Effector memory CD8-positive, alpha-beta T cell (primary cell): ENCODE results near the gene TBC1D16.
A peak's percentile ranks its signal among the peaks of the same experiment; 100 is the strongest.
"Not testable (repeated sequence)": the region's sequence is repeated elsewhere in the genome, so short reads cannot be mapped to it uniquely, and the experiment has no call there.

Source experiments
- ATAC-seq: fragments of 150-1000 bp; cut with Tn5 transposase; replicated peaks from 2 replicates; pipeline ENCODE4 v1.10.0; 2021; ENCODE audit warnings: mild to moderate bottlenecking, moderate library complexity
- DNase-seq, 3 experiments: peaks; one replicate each; pipeline ENCODE4 v3.0.0; 2021
- H3K27ac Mint-ChIP-seq, 2 donors: one replicate each; pipeline ENCODE4 v1.8.0; 2022; ENCODE audit warnings: mild to moderate bottlenecking in 2 of 2, mixed read lengths in 2 of 2, moderate library complexity in 2 of 2
- H3K27me3 Mint-ChIP-seq, 2 donors: one replicate each; pipeline ENCODE4 v1.8.0; 2022; ENCODE audit warnings: mixed read lengths in 2 of 2
- H3K36me3 Mint-ChIP-seq: one replicate; pipeline ENCODE4 v1.8.0; 2022; ENCODE audit warnings: mild to moderate bottlenecking, moderate library complexity, mixed read lengths; ENCODE audit not compliant: insufficient read depth
- H3K4me1 Mint-ChIP-seq, 2 donors: one replicate each; pipeline ENCODE4 v1.8.0; 2022; ENCODE audit warnings: low read depth in 2 of 2, mixed read lengths in 2 of 2
- H3K4me3 Mint-ChIP-seq, 2 donors: one replicate each; pipeline ENCODE4 v1.8.0; 2022; ENCODE audit warnings: mild to moderate bottlenecking in 2 of 2, mixed read lengths in 2 of 2, moderate library complexity in 2 of 2
- H3K9me3 Mint-ChIP-seq, 2 donors: one replicate each; pipeline ENCODE4 v1.8.0; 2022; ENCODE audit warnings: mixed read lengths in 2 of 2

The TBC1D16 gene

DNA sequence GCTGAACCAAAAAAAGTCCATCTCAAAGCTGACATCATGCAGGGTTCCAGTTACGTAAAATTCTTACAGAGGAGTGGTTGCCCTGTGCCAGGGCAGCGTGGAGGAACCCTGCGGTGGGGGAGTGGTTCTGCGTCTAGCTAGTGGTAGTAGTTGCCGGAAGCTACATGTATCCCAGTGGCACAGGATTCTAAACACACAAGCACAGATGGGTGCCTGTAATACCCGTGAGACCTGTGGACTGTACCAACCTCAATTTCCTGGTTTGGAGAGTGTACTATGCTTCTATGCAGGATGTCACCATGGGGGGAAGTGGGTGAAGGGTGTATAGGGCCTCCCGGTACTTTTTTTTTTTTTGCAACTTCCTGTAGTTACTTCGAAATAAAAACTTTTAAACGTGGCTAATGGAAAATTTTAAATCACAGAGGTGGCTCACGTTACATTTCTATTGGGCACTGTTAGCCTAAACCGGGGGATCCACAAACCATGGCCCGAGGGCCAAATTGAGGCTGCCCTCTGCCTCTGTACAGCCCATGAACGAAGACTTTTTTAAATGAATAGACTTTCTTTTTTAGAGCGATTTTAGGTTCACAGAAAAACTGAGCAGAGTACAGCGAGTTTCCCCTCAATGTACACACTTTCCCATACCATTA lies 38.5 kb downstream of the TBC1D16 start:
- ATAC-seq (peak; percentile 96), DNase-seq (peak; percentile 75 to 81 (median 77))
- Mint-ChIP-seq H3K4me1 (peaks cover 23 to 30% of the 10 kb centered on the region in 2 donors), H3K27ac (peak overlapping the region; percentile 90 to 93), H3K4me3 (peak overlapping the region; percentile 72 to 77), H3K27me3 (peaks cover 0 to 6% of the 10 kb centered on the region in 2 donors), H3K36me3 (peaks cover 11% of the 10 kb centered on the region), H3K9me3 (no peaks in the 10 kb centered on the region)

DNA sequence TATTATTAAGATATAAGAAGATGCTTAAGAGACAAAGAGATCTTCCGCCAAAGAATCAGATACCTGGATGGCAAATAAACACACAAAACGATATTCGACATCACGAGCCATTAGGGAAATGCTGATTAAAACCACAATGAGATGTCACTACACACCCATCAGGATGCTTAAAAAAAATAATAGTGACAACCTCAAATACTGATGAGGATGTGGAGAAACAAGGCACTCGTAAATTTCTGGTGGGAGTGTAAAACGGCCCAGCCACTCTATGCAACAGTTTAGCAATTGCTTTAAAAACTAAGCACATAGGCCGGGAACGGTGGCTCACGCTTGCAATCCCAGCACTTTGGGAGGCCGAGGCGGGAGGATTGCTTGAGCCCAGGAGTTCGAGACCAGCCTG lies 39.4 kb downstream of the TBC1D16 start:
- peak overlapping the region; percentile 90 to 93 for H3K27ac Mint-ChIP-seq
- H3K36me3 Mint-ChIP-seq = peaks cover 11% of the 10 kb centered on the region

DNA sequence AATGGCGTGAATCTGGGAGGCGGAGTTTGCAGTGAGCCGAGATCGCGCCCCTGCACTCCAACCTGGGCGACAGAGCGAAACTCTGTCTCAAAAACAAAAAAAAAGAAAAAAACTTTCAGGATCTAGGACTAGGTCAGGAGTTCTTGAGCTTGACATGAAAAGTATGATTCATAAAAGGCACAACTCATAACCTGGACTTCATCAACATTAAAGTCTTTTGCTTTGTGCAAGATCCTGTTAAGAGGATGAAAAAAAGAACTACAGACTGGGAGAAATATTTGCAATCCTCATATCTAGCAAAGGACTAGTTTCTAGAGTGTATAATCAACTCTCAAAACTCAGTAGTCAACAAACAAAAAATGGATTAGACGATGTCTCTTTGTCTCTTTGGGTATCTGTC lies 40.0 kb downstream of the TBC1D16 start:
- no peak for DNase-seq
- H3K4me3 Mint-ChIP-seq = no peak overlapping the region
- H3K27ac Mint-ChIP-seq = peak overlapping the region; percentile 90 to 93
- peaks cover 0 to 6% of the 10 kb centered on the region in 2 donors for H3K27me3 Mint-ChIP-seq
- H3K4me1 Mint-ChIP-seq = peaks cover 24 to 35% of the 10 kb centered on the region in 2 donors
- H3K36me3 Mint-ChIP-seq = peaks cover 11% of the 10 kb centered on the region
- no peak for ATAC-seq
- H3K9me3 Mint-ChIP-seq = no peaks in the 10 kb centered on the region

More for the DNA sequence above, 39.4 kb downstream of the TBC1D16 start:
- DNase-seq = no peak
- Mint-ChIP-seq H3K27me3 (peaks cover 0 to 6% of the 10 kb centered on the region in 2 donors), H3K4me3 (peak overlapping the region; percentile 72 to 77), H3K9me3 (no peaks in the 10 kb centered on the region), H3K4me1 (peaks cover 24 to 31% of the 10 kb centered on the region in 2 donors)
- no peak for ATAC-seq

DNA sequence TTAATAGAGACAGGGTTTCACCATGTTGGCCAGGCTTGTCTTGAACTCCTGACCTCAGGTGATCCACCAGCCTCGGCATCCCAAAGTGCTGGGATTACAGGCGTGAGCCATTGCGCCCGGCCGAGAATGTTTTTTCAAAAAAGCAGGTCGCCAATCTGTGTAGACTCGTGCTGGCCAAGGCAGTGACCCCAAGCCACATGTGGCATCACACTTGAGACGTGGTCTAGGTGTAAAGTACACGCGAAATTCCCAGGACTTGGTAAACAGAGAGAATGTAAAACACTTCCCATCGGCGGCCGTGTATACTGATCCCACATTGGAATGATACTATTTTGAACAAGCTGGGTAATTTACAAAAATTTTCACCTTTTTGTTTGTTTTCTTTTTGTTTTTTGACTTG lies 41.1 kb downstream of the TBC1D16 start:
- ATAC-seq = no peak
- Mint-ChIP-seq H3K4me1 (peaks cover 24 to 36% of the 10 kb centered on the region in 2 donors), H3K36me3 (peaks cover 11% of the 10 kb centered on the region)

DNA sequence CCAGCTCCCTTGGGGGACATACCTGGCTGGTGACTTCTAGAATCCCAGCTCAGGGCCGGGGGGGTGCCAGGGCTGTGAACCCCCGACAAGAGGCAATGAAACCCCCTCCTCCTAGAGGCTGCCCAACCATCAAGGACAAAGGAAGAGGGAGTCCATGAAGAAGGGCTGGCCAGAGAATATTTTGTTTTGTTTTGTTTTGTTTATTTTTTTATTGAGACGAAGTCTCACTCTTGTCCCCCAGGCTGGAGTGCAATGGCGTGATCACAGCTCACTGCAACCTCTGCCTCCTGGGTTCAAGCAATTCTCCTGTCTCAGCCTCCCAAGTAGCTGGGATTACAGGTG lies 41.5 kb downstream of the TBC1D16 start:
- H3K27ac Mint-ChIP-seq = not testable (repeated sequence)

More for the DNA sequence above, 41.1 kb downstream of the TBC1D16 start:
- no peak for DNase-seq
- no peaks in the 10 kb centered on the region for H3K9me3 Mint-ChIP-seq
- peaks cover 0 to 6% of the 10 kb centered on the region in 2 donors for H3K27me3 Mint-ChIP-seq
- H3K27ac Mint-ChIP-seq = no peak overlapping the region
- no peak overlapping the region for H3K4me3 Mint-ChIP-seq

DNA sequence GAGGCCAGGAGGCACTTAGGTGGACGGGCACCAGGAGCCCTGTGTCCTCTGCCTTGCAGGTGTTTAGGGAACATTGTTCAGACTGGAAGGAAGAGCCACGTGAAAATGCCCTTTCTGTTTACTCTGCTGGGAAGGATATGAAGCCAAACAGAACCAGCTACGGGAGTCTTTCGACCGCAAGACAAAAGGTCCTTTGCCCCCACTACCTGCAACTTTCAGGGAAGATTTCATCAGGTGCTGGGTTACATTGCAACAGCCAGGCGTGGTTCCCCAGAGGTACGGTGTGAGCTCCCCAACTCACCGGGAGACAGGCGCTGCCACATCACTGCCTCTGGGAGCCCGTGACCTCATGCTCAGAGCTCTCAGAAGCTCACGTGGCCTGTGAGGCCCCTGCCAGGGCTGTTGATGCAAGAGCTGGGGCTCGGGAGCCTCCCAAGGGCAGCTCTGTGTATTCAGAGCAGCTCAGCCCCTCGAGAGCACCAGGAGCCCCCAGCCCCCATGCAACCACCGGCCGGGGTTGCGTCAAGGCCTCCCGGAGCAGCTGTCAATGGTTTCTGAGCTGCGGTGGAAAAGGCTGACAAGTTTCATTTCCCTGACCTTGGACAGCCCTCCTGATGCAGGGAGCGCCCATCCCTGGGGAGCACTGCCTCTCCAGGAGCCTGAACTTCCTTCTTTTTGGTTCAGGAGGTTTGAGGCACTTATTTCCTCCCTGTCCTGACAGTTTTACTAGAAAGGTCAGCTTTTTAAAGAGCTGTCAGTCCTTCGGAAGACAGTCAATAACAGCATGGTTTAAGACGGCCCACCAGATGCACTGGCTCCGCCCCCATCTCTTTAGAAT lies 42.1 kb downstream of the TBC1D16 start:
- Mint-ChIP-seq H3K27me3 (peaks cover 0 to 6% of the 10 kb centered on the region in 2 donors), H3K4me3 (peak overlapping the region in 1 of 2 donors; percentile 80), H3K9me3 (no peaks in the 10 kb centered on the region), H3K36me3 (peaks cover 11% of the 10 kb centered on the region), H3K4me1 (peaks cover 24 to 35% of the 10 kb centered on the region in 2 donors), H3K27ac (no peak overlapping the region)
- DNase-seq (no peak), ATAC-seq (no peak)

More for the DNA sequence above, 41.5 kb downstream of the TBC1D16 start:
- not testable (repeated sequence) for H3K9me3 Mint-ChIP-seq, DNase-seq, H3K4me3 Mint-ChIP-seq, ATAC-seq, H3K27me3 Mint-ChIP-seq
- H3K4me1 Mint-ChIP-seq = peaks cover 24 to 36% of the 10 kb centered on the region in 2 donors
- H3K36me3 Mint-ChIP-seq = peaks cover 11% of the 10 kb centered on the region

DNA sequence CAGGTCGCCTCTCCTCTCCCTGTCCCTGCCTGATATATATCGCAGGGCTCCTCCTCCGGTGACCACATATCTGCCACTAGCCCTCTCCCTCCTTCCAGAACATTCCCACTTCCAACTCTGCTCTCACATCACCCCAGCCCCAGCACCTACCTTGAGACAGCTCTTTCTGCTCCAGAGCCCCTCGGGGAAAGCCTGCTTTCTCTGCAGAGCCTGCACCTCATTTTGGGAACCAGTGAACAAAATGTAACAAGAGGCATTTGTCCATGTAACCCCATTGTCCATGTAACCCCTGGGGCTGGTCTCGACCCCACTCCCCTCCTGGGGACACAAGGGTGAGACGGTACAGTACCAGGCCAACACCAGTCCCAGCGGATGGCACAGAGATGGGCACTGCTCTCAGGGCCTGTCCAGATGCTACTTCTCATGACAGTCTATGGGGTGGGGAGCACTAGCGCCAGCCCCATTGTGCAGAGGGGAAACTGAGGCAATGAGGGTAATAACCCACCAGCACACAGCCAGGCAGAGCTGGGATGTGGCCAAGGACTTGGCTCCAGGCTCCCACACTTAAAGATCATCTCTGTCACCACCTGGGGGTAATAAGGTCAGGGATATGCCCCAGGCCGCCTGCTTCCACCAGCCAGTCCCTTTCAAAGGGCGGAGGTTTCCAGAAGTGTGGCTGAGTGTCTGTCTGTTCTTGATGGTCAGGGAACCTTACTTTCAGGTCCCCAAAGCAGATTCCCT lies 42.9 kb downstream of the TBC1D16 start:
- DNase-seq = no peak
- peak overlapping the region; percentile 79 to 80 for H3K4me3 Mint-ChIP-seq
- peaks cover 0 to 6% of the 10 kb centered on the region in 2 donors for H3K27me3 Mint-ChIP-seq
- H3K9me3 Mint-ChIP-seq = no peaks in the 10 kb centered on the region
- ATAC-seq = no peak
- peaks cover 11% of the 10 kb centered on the region for H3K36me3 Mint-ChIP-seq
- peaks cover 24 to 34% of the 10 kb centered on the region in 2 donors for H3K4me1 Mint-ChIP-seq
- peak overlapping the region in 1 of 2 donors; percentile 80 for H3K27ac Mint-ChIP-seq

DNA sequence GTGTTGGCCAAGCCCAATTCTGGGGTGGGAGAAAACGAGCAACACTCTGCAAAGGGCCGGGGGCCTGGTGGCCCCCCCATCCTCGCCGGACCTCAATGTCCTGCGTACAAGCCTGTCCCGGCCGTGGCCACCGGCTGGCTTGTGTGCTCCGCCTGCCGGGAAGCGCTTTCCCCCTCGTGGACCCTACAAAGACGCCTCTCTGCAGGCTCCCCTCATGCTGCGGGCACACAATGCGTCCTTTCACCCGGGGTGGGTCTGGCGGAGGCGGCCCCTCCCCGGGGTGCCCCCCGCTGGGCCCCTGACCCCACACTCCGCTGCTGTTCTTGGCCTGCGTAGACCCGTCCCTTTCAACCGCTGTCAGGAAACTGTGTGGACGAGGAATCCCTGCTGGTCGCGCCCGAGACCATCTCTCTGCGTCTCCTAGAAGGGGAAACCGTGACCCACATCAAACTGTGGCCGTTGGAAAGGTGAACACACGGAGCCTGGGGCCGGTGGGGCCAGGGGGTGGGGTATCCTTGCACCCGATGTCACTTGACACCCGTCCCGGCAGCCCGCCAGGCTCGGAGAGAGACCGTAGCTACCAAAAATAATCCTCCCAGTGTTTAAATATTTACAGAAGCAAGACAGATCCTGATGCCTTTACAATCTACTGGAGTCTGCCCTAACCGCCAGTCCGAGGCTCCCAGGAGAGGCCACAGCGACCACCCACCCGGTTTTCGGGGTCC lies 43.6 kb downstream of the TBC1D16 start:
- H3K36me3 Mint-ChIP-seq = peaks cover 11% of the 10 kb centered on the region
- no peaks in the 10 kb centered on the region for H3K9me3 Mint-ChIP-seq
- H3K27ac Mint-ChIP-seq = peak overlapping the region in 1 of 2 donors; percentile 80
- DNase-seq = no peak
- peak; percentile 11 for ATAC-seq
- peaks cover 17 to 27% of the 10 kb centered on the region in 2 donors for H3K4me1 Mint-ChIP-seq
- peaks cover 0 to 6% of the 10 kb centered on the region in 2 donors for H3K27me3 Mint-ChIP-seq
- H3K4me3 Mint-ChIP-seq = peak overlapping the region; percentile 79 to 80

DNA sequence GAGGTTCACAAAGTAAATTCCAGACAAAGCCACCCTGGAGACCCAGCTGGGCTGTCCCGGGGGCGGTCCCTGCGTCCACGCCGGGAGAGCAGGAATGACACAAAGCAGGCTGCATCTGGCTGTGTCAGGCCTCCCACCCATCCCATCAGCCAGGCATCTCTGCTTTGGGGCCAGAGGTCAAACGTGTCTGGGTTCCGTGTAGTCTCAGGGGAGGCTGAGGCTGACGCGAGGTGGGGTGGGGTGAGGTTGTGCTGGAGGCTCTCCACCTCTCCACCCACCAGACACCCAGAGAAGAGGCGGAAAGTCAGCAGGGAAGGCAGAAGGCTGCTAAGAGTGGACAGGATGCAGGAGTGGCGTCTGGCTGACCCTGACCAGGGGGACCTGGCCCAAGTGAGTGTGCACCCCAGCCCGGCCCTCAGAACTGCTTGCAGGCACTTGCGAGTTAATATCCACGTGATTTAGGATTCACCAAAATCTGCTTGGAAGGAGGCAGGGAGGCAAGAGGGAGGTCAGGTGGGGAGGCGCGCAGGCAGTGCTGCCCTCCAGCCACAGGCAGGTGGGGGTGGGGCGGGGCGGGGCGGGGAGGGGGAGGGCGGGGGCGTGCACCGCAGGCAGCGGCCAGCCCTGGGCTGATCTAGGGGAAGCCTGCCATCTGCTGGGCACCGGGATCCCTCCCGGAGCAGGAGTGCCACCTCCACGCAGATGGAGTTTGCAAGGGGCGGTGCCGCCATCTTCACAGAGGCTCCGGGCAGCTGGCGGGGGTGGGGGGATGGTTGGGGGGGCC lies 44.3 kb downstream of the TBC1D16 start:
- Mint-ChIP-seq H3K27ac (no peak overlapping the region), H3K27me3 (peaks cover 0 to 6% of the 10 kb centered on the region in 2 donors), H3K9me3 (no peaks in the 10 kb centered on the region), H3K36me3 (peaks cover 3% of the 10 kb centered on the region), H3K4me1 (peaks cover 14 to 20% of the 10 kb centered on the region in 2 donors), H3K4me3 (peak overlapping the region; percentile 79 to 80)
- DNase-seq = peak; percentile 70 to 75 (median 73)
- peak; percentile 97 for ATAC-seq

DNA sequence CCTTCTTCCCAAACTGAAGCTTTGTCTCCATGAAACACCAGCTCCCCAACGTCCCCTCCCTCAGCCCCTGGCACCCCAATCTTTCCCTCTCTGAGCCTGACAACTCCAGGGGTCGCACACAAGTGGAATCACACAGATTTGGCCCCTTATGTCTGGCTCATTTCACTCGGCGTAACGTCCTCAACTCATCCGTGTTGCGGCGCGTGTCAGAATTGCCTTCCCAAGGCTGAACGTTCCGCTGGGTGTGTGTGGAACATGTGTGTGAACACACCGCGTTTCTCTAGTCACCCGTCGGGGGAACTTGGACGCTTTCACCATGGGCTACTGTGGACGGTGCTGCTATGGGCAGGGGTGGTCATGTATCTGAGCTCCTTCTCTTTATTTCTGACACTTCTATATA lies 45.0 kb downstream of the TBC1D16 start:
- Mint-ChIP-seq H3K4me3 (peak overlapping the region; percentile 79 to 80), H3K27me3 (peaks cover 0 to 6% of the 10 kb centered on the region in 2 donors), H3K27ac (no peak overlapping the region), H3K36me3 (peaks cover 3% of the 10 kb centered on the region), H3K4me1 (peaks cover 8 to 15% of the 10 kb centered on the region in 2 donors), H3K9me3 (no peaks in the 10 kb centered on the region)
- ATAC-seq = no peak
- no peak for DNase-seq

DNA sequence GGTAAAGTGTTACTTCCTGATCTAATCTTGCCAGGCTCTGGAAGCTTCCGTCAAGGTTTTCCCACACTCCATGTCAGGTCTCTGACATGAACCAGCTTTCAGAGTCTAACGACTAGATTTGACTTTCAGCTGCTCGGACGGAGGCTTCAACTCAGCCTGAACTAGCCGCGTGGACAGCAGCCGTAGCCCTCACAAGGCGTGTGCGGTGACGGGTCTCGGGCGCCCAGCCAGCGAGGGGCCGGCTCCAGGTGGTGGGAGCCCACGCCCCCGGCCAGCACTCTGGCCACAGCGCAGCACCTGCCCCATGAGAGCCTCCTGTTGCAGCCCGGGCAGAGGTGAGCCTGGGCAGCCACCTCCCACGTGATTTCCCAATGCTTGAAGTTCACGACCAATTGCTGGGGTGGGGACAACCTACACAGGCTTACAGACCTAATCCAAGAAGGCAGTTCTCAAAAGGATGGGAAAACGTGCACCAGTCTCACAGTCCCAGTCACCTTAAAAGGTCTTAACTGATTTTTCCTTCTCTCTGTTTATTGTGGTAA lies 45.5 kb downstream of the TBC1D16 start:
- Mint-ChIP-seq H3K36me3 (peaks cover 3% of the 10 kb centered on the region), H3K4me1 (peaks cover 8 to 15% of the 10 kb centered on the region in 2 donors), H3K9me3 (no peaks in the 10 kb centered on the region), H3K27me3 (peaks cover 0 to 6% of the 10 kb centered on the region in 2 donors), H3K4me3 (peak overlapping the region in 1 of 2 donors; percentile 79), H3K27ac (no peak overlapping the region)
- DNase-seq = no peak
- ATAC-seq = no peak
